Psoas muscle (tissue), 8 donors: Measurements from ENCODE around the gene HVCN1. TPM values are rescaled to one million over a fixed set of nuclear protein-coding genes. Genes with fewer than 3 reads are reported as not detected.
"Not testable (repeated sequence)": the region's sequence is repeated elsewhere in the genome, so short reads cannot be mapped to it uniquely, and the experiment has no call there.

Experiments
- ATAC-seq, 4 donors: fragments of 200-7000 bp; cut with Tn5 transposase; one replicate each; pipeline ENCODE4 v1.9.1; 2020; ENCODE audit warnings: moderate library complexity in 3 of 4, mild to moderate bottlenecking in 2 of 4
- DNase-seq, 2 donors: peaks; one replicate each; pipeline ENCODE4 v3.0.0-alpha.2; 2020
- H3K27ac ChIP-seq: fragments of 200-600 bp; one replicate; pipeline ENCODE4 v1.8.0; 2022
- H3K27me3 ChIP-seq, 3 donors: fragments of 200-600 bp in 1 of 3; one replicate each; pipeline versions ENCODE4 v1.6.1 to v1.8.0; 2013 to 2022; ENCODE audit warnings: low read length in 2 of 3, mild to moderate bottlenecking in 2 of 3, moderate library complexity in 1 of 3; ENCODE audit not compliant: insufficient read depth in 3 of 3
- H3K36me3 ChIP-seq, 2 donors: fragments of 200-600 bp in 1 of 2; one replicate each; pipeline versions ENCODE4 v1.6.1 to v1.8.0; 2013 to 2022; ENCODE audit warnings: low read depth in 1 of 2, mild to moderate bottlenecking in 1 of 2, moderate library complexity in 1 of 2; ENCODE audit not compliant: insufficient read depth in 1 of 2
- H3K4me1 ChIP-seq: fragments of 200-600 bp; one replicate; pipeline ENCODE4 v1.8.0; 2022
- H3K4me3 ChIP-seq: fragments of 200-600 bp; one replicate; pipeline ENCODE4 v1.8.0; 2022; ENCODE audit warnings: mild to moderate bottlenecking
- H3K9me3 ChIP-seq: fragments of 200-600 bp; one replicate; pipeline ENCODE4 v1.8.0; 2022
- WGBS, 3 donors: extraction: QIAGEN DNeasy Blood & Tissue Kit; methylation state at CpG; one replicate each; pipeline versions ENCODE4 v1.1.6 to v1.1.7; 2013; 5-methylcytosine and 5-hydroxymethylcytosine counted together
- intact Hi-C, 2 donors: fragments of 100-400 bp; cut with DNase I; formaldehyde crosslinking; loops; one replicate each; pipeline versions ENCODE4 v1.11.0 to v1.14.2; 2022
- polyA plus RNA-seq, 3 donors: library from polyadenylated mRNA; stranded (reverse); fragments of 200-250 nt; gene quantifications; one replicate each; pipeline ENCODE4 v1.2.3, GENCODE V29; 2013
- total RNA-seq, 4 donors: library from RNA; stranded (reverse); fragmentation: NEBNext Ultra II Directional in 2 of 4; extraction: Animal tissue kit (Norgen Biotek cat#: 25700) in 2 of 4; gene quantifications; one replicate each; pipeline versions ENCODE4 v1.2.1 to v1.2.4, GENCODE V29; 2021 to 2023
- TF ChIP-seq, protein P1 (sequence below): fragments of 200-600 bp; IDR thresholded peaks from one replicate; pipeline ENCODE4 v1.8.0; 2022; ENCODE audit warnings: antibody characterized with exemption
- donor health status: healthy with polysubstance abuse.
- donor health status: DM: no; HTN: no; CAD: no; lungs with moderate emphysema.
- donor health status: Bipolar disorder and iron deficiency.
- donor health status: healthy.
- donor health status: DM: yes; HTN: yes; CAD: no.
- donor health status: DM: no; HTN: no; CAD: no.
- donor health status: DM: no; HTN: no; CAD: no.
- donor health status: DM: yes; HTN: yes; CAD: no.

The HVCN1 gene
- total and polyA plus RNA-seq, 7 donors: 1.4 to 8.9 (median 3.1) TPM

DNA sequence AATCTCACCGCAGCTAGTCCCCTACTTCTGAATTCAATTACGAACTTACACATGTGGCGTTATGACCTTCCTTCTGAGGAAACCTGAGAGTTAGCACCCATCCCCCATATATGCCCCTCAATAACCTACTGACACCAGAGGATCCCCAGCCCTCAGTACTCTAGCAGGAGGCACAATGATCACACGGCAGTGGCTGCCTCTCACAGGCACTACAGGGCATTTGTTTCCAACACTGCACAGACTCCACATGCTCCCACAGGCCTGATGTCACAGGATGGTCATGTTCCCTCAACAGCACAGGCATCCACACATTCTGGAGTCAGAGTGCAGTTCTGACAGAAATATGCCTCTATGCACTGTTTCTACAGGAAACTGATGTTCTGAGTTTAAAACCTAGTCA is 36.4 kb upstream of the HVCN1 start:
- H3K4me3 ChIP-seq: no peak overlapping the region
- 40 to 57% (median 50%) methylated on average over 4 of the region's 4 CpGs for WGBS, 3 donors
- no peak overlapping the region for H3K27ac ChIP-seq
- peaks cover 10 to 98% of the 10 kb centered on the region in 2 donors for H3K36me3 ChIP-seq
- no peaks in the 10 kb centered on the region for H3K27me3 ChIP-seq
- no peaks in the 10 kb centered on the region for H3K4me1 ChIP-seq
- TF ChIP-seq, protein P1, sequence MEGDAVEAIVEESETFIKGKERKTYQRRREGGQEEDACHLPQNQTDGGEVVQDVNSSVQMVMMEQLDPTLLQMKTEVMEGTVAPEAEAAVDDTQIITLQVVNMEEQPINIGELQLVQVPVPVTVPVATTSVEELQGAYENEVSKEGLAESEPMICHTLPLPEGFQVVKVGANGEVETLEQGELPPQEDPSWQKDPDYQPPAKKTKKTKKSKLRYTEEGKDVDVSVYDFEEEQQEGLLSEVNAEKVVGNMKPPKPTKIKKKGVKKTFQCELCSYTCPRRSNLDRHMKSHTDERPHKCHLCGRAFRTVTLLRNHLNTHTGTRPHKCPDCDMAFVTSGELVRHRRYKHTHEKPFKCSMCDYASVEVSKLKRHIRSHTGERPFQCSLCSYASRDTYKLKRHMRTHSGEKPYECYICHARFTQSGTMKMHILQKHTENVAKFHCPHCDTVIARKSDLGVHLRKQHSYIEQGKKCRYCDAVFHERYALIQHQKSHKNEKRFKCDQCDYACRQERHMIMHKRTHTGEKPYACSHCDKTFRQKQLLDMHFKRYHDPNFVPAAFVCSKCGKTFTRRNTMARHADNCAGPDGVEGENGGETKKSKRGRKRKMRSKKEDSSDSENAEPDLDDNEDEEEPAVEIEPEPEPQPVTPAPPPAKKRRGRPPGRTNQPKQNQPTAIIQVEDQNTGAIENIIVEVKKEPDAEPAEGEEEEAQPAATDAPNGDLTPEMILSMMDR: no peak
- ATAC-seq (peak in 3 of 4 donors; percentile 62 to 73 (median 66)), DNase-seq (no peak)
- intact Hi-C loops: no loop called here
- H3K9me3 ChIP-seq: no peaks in the 10 kb centered on the region

DNA sequence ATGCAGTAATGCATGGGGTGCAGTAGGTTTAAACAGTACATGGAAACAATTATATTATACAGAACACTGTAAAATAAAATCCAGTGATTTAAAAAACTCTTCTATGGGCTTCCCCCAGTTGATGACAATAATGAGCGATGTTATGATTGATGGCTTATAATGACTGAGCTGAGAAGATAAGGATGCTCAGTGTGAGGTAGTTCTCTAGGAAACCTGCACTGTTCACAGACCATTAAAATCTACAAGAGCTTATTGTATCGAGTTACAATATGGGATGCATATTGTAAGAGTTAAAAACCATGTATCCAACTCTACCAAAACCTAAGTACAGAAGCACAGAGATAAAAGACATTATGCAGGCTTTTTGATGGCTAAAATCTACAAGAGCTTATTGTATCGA is 34.0 kb upstream of the HVCN1 start:
- intact Hi-C loops, DNase-seq, H3K27me3 ChIP-seq, H3K4me1 ChIP-seq, H3K4me3 ChIP-seq, H3K9me3 ChIP-seq, H3K27ac ChIP-seq, ATAC-seq: not testable (repeated sequence)
- WGBS, 3 donors: 88 to 94% (median 94%) methylated on average over 3 of the region's 3 CpGs
- peaks cover 8 to 98% of the 10 kb centered on the region in 2 donors for H3K36me3 ChIP-seq

DNA sequence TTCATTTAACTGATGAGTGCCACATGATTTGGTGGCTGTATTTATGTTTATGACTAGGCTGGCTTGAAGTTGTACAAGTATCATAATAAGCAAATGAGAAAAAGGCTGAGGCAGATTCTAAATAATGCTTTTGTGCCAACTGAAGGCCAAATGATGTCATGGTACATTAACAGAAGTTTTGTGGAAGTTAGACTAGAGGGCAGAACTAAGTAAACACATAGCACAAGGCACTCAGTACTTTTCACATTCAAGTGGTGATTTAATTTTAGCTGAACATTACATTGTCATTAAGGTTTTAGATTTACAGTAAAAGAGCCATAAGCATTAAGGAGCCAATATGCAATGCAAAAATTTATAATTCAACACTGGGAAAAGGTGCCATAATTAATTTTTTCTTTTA is 32.7 kb upstream of the HVCN1 start:
- intact Hi-C loops: no loop called here
- TF ChIP-seq, protein P1: no peak

DNA sequence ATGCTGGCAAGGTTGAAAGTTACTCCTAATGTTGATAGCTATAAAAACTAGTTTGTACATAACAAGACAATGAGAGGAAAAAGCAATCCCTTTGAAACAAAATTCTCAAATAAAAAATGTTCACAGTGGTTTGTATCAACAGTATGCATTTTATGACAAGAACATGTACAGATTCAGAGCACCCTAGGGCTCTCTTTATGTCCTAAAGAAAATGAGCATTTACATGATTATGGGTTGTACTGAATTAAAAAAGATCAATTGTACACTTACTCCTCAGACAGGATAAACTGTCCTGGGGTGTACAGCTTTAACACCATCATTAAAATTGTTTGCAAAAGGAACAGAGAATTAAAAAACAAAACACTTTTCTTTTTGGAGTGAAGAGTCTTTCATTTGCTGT is 31.6 kb upstream of the HVCN1 start:
- peaks cover 8 to 96% of the 10 kb centered on the region in 2 donors for H3K36me3 ChIP-seq
- TF ChIP-seq, protein P1: no peak

More for the DNA sequence above, 32.7 kb upstream of the HVCN1 start:
- H3K27me3 ChIP-seq: no peaks in the 10 kb centered on the region
- H3K4me3 ChIP-seq: no peak overlapping the region
- H3K27ac ChIP-seq: no peak overlapping the region
- H3K9me3 ChIP-seq: no peaks in the 10 kb centered on the region
- H3K4me1 ChIP-seq: no peaks in the 10 kb centered on the region
- ATAC-seq (no peak), DNase-seq (no peak)
- peaks cover 8 to 98% of the 10 kb centered on the region in 2 donors for H3K36me3 ChIP-seq

DNA sequence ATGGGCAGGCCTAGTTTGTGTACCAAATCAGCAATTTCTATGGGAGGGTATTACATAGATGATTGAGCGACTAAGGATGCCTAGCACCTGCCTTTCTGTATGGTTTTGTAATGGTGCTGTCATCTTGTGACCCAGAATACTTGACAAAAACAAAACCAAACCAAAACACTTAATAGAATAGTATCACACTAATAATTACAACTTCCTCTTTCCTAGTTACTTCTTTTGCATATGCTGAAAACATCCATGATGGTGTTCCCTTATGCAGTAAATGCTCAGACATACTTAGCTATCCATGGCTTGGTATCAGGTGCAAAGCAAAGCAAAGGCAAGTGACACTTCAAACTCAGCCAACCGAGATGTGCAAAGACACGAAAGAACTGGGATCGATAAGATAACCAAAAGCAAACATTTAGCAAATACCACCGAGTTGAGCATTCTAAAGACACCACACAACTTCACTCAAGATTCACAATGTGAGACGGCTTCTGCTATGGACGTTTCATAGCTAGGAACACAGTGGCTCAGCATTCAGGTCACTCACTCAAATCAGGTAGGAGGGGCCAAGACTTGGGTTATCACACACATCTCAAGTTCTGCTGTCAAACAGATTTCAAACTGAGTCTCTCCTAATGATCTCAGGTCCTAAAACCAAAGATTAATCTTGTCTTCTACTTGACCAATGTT is 29.4 kb upstream of the HVCN1 start:
- 91 to 94% (median 92%) methylated on average over 7 of the region's 7 CpGs for WGBS, 3 donors
- no peak for DNase-seq
- peaks cover 3 to 75% of the 10 kb centered on the region in 2 donors for H3K36me3 ChIP-seq
- no peak for ATAC-seq
- H3K27ac ChIP-seq: no peak overlapping the region
- no peaks in the 10 kb centered on the region for H3K27me3 ChIP-seq
- TF ChIP-seq, protein P1: no peak
- no peaks in the 10 kb centered on the region for H3K4me1 ChIP-seq
- H3K9me3 ChIP-seq: no peaks in the 10 kb centered on the region
- intact Hi-C loops: no loop called here
- H3K4me3 ChIP-seq: no peak overlapping the region

More for the DNA sequence above, 31.6 kb upstream of the HVCN1 start:
- DNase-seq (no peak), ATAC-seq (no peak)
- H3K27me3 ChIP-seq: no peaks in the 10 kb centered on the region
- intact Hi-C loops: no loop called here
- no peaks in the 10 kb centered on the region for H3K9me3 ChIP-seq
- no peaks in the 10 kb centered on the region for H3K4me1 ChIP-seq
- H3K27ac ChIP-seq: no peak overlapping the region
- H3K4me3 ChIP-seq: no peak overlapping the region
